ENCODE data around the gene SNX30. TPM values are rescaled to one million over a fixed set of nuclear protein-coding genes. Genes with fewer than 3 reads are reported as not detected.

The SNX30 gene
- total RNA-seq, 1 donor, result 22.0 TPM

DNA sequence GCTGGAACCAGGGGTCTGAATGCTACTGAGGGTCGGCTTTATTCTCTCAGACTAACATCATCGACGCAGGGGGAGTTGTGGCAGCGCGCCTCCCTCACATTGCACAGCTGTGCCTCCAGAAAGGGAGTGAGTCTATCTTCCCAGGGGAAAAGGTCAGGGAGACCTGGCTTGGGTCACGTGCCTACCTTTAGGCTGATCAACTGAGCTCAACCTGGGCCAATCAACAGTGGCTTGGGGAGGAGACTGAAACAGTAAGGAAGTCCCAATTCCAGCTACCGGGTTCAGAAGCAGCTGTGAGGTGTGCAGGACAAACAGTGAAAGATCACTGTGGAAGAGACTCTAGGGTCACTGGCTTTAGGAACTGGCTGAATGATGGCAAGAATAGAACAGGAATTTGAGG is 14.3 kb downstream of the SNX30 start:
- TF ChIP-seq, protein P1, sequence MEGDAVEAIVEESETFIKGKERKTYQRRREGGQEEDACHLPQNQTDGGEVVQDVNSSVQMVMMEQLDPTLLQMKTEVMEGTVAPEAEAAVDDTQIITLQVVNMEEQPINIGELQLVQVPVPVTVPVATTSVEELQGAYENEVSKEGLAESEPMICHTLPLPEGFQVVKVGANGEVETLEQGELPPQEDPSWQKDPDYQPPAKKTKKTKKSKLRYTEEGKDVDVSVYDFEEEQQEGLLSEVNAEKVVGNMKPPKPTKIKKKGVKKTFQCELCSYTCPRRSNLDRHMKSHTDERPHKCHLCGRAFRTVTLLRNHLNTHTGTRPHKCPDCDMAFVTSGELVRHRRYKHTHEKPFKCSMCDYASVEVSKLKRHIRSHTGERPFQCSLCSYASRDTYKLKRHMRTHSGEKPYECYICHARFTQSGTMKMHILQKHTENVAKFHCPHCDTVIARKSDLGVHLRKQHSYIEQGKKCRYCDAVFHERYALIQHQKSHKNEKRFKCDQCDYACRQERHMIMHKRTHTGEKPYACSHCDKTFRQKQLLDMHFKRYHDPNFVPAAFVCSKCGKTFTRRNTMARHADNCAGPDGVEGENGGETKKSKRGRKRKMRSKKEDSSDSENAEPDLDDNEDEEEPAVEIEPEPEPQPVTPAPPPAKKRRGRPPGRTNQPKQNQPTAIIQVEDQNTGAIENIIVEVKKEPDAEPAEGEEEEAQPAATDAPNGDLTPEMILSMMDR (IDR thresholded peaks at IDR 0.05; ENCODE audit: insufficient read depth, low read length), result no peak
- no peak for DNase-seq (ENCODE audit: low read depth)
- no peak overlapping the region for H3K4me3 ChIP-seq (ENCODE audit: low read depth, low read length)

DNA sequence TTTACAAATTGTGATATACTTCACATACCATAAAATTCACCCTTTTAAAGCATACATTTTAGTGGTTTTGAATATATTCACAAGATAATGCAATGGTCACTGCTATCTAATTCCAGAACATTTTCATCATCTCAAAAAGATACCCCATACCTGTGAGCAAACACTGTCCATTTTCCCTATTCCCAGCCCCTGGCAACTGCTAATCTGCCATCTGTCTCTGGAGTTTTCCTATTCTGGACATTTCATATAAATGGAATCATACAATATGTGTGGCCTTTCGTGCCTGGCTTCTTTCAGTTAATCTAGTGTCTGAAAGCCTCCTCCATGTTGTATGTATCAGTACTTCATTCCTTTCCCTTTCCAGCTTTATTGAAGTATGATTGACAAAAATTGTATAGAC is 14.7 kb downstream of the SNX30 start:
- no peak overlapping the region for H3K4me3 ChIP-seq (ENCODE audit: low read depth, low read length)
- DNase-seq (ENCODE audit: low read depth), result no peak
- TF ChIP-seq, protein P1 (IDR thresholded peaks at IDR 0.05; ENCODE audit: insufficient read depth, low read length), result no peak

DNA sequence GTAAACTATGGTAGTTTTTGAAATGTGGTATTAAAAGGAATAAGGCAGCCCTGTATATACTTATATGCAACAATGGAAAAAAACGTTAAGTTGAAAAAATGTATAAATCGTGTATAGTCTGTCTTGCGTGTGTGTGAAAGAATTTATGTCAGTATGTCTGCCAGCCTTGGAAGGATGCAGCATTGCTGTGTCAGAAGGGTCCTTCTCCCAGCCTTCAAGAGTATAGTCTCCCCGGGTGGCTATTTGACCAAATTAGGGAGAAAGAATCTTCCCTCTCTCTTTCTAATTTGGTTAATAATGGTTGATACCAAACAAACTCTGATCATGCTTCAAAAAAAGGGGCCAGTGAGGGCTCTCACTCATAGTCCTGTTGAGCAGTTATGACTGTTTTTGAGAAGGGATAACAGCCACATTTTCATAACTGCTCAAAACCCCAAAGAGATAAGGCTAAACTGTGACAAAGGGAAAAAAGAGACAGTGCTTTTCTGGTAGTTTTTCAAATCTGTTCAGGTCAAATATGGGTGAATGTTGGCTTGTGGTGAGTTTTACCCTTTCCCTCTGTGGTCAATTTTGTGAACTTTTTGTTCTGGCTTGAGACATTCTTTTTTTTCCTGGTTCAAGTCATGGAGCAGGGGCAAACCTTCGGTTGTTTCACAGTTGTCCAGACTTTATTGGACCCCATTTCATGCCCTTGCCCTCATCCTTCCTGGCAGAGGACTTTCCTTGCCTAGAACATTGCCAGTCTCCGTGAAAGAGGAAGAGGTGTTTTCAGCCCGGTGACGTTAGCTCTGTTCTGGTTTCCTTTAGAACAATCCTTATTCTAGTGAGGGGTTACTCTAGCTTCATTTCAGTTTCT is 21.0 kb downstream of the SNX30 start:
- no peak for DNase-seq (ENCODE audit: low read depth)
- TF ChIP-seq, protein P1 (IDR thresholded peaks at IDR 0.05; ENCODE audit: insufficient read depth, low read length), result no peak
- H3K4me3 ChIP-seq (ENCODE audit: low read depth, low read length), result no peak overlapping the region

DNA sequence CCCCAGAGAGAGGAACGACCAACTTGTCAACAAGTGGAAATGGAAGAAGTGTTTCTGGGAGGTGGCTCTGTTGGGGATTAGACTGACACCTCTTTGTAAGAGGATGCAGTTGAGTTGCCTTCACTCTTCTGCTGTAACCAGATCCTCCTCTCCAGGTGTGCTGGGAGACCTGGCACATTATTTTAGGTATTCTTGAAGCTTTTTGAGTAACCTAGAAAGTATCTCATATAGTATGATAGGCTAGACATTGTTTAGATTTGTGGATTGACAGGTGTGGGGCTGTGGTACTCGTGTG is 21.6 kb downstream of the SNX30 start:
- TF ChIP-seq, protein P1 (IDR thresholded peaks at IDR 0.05; ENCODE audit: insufficient read depth, low read length), result no peak
- no peak overlapping the region for H3K4me3 ChIP-seq (ENCODE audit: low read depth, low read length)
- DNase-seq (ENCODE audit: low read depth), result no peak

DNA sequence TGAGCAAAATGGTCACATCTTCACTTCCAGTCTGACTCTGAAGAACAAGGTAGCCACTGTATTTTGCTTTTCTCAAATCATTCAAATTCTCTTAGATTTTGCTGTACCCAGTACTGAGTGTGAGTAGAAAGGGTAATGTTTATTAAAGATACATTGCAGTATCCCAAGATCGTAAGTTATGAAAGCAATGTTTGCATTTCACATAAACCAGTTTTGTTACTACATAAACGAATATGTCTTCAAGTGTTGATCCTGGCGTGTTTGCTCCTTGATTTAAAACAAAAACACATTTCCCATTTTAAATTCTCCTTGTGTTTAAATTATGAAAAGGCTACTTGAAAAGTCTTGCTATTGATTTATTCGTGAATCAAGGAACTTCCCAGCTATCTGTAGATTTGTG is 22.0 kb downstream of the SNX30 start:
- TF ChIP-seq, protein P1 (IDR thresholded peaks at IDR 0.05; ENCODE audit: insufficient read depth, low read length), result no peak
- no peak overlapping the region for H3K4me3 ChIP-seq (ENCODE audit: low read depth, low read length)
- DNase-seq (ENCODE audit: low read depth), result no peak

DNA sequence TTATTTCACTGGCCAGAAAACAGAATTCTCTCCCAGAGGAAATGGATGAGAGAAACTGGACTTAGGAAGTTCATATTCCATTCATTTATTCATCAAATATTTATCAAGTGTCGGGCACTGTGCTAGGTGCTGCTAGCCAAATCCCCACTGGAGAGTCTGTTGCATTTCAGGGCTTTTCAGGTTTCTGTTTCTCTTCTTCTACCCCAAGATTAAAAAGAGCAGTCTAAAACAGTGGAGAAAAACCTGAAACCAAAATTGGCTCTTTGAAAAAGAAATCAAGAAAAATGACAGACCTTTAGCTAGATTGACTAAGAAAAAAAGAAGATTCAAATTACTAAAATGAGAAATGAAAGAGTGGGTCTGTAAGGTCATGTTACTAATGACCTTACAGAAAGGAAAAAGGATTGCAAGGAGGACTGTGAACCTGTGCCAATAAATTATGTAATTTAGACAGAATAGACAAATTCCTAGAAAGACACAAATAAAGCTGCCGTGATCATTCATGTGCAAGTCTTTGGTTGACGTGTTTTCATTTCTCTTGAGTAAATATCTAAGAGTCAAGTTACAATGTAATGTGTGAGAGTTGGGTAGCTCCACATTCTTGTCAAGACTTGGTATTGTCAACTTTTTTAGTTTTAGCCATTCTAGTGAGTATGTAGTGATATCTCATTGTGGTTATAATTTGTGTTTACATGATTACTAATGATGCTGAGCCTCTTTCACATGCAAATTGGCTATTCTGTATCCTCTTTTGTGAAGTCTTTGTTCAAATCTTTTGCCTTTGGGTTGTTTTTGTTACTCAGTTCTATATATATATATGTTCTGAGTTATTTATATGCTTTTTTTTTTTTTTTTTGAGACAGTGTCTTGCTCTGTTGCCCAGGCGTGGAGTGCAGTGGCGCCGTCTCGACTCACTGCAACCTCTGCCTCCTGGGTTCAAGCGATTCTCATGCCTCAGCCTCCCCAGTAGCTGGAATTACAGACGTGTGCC is 23.7 kb downstream of the SNX30 start:
- DNase-seq (ENCODE audit: low read depth), result peak; percentile 42
- TF ChIP-seq, protein P1 (IDR thresholded peaks at IDR 0.05; ENCODE audit: insufficient read depth, low read length), result no peak

More for the DNA sequence above, 23.7 kb downstream of the SNX30 start:
- H3K4me3 ChIP-seq (ENCODE audit: low read depth, low read length), result no peak overlapping the region
